Mesenchymal stem cell (in vitro differentiated cells and primary cell): Measurements from ENCODE around the gene BCR.

Experiments
- DNase-seq: peaks from one replicate; pipeline ENCODE4 v3.0.0-alpha.2; 2013
- H2AFZ ChIP-seq: one replicate; pipeline ENCODE4 v1.6.1; 2013; ENCODE audit warnings: low read depth, mild to moderate bottlenecking, control low read depth, inconsistent platforms, low read length, moderate library complexity
- H2AK5ac ChIP-seq: 2 replicates; pipeline ENCODE4 v1.6.1; 2013; ENCODE audit warnings: low read length, moderate library complexity, mild to moderate bottlenecking, inconsistent platforms; ENCODE audit not compliant: severe bottlenecking
- H2BK120ac ChIP-seq: one replicate; pipeline ENCODE4 v1.6.1; 2013; ENCODE audit warnings: low read depth, mild to moderate bottlenecking, inconsistent platforms, low read length, moderate library complexity
- H2BK12ac ChIP-seq, 2 experiments: one replicate each; pipeline ENCODE4 v1.6.1; 2013; ENCODE audit warnings: inconsistent platforms in 2 of 2, low read length in 2 of 2, mild to moderate bottlenecking in 2 of 2, moderate library complexity in 2 of 2, control low read depth in 1 of 2
- H2BK15ac ChIP-seq: one replicate; pipeline ENCODE4 v1.6.1; 2013; ENCODE audit warnings: mild to moderate bottlenecking, low read depth, inconsistent platforms; ENCODE audit not compliant: poor library complexity, severe bottlenecking
- H2BK5ac ChIP-seq: 2 replicates; pipeline ENCODE4 v1.6.1; 2013; ENCODE audit warnings: low read depth, mild to moderate bottlenecking, low read length, control low read depth, inconsistent platforms; ENCODE audit not compliant: poor library complexity, severe bottlenecking
- H3K14ac ChIP-seq, 2 experiments: one replicate each; pipeline ENCODE4 v1.6.1; 2013; ENCODE audit warnings: inconsistent platforms in 2 of 2, low read length in 2 of 2, control low read depth in 1 of 2, mild to moderate bottlenecking in 1 of 2, moderate library complexity in 1 of 2
- H3K18ac ChIP-seq, 2 experiments: one replicate each; pipeline ENCODE4 v1.6.1; 2013; ENCODE audit warnings: inconsistent platforms in 2 of 2, low read length in 2 of 2, control low read depth in 1 of 2, low read depth in 1 of 2, mild to moderate bottlenecking in 1 of 2
- H3K23ac ChIP-seq, 2 experiments: one replicate each; pipeline ENCODE4 v1.6.1; 2013; ENCODE audit warnings: inconsistent platforms in 2 of 2, low read length in 2 of 2, mild to moderate bottlenecking in 2 of 2, moderate library complexity in 2 of 2, control low read depth in 1 of 2
- H3K27ac ChIP-seq: 2 replicates; pipeline ENCODE4 v1.5.1; 2013; ENCODE audit warnings: mild to moderate bottlenecking, moderate library complexity, low read length, control low read depth, inconsistent platforms; ENCODE audit not compliant: poor library complexity, severe bottlenecking
- H3K27me3 ChIP-seq, 2 experiments: 2 replicates each; pipeline versions ENCODE4 v1.6.1 to v1.7.0; 2013; ENCODE audit warnings: low read length in 2 of 2, mild to moderate bottlenecking in 2 of 2, moderate library complexity in 2 of 2, control low read depth in 1 of 2, inconsistent platforms in 1 of 2; ENCODE audit not compliant: control insufficient read depth in 1 of 2, insufficient read depth in 1 of 2
- H3K36me3 ChIP-seq, 2 experiments: 2 replicates each; pipeline versions ENCODE4 v1.6.1 to v1.7.0; 2013; ENCODE audit warnings: low read length in 2 of 2, control low read depth in 1 of 2, inconsistent platforms in 1 of 2, low read depth in 1 of 2, mild to moderate bottlenecking in 1 of 2; ENCODE audit not compliant: insufficient read depth in 2 of 2, control insufficient read depth in 1 of 2
- H3K4ac ChIP-seq, 2 experiments: one replicate each; pipeline ENCODE4 v1.6.1; 2013; ENCODE audit warnings: inconsistent platforms in 2 of 2, low read length in 2 of 2, mild to moderate bottlenecking in 2 of 2, moderate library complexity in 2 of 2, control low read depth in 1 of 2, low read depth in 1 of 2
- H3K4me1 ChIP-seq: 2 replicates; pipeline ENCODE4 v1.6.1; 2013; ENCODE audit warnings: low read depth, low read length, control low read depth; ENCODE audit not compliant: control insufficient read depth, insufficient read depth
- H3K4me2 ChIP-seq: 2 replicates; pipeline ENCODE4 v1.6.1; 2013; ENCODE audit warnings: low read length, mild to moderate bottlenecking, inconsistent platforms; ENCODE audit not compliant: poor library complexity, severe bottlenecking
- H3K4me3 ChIP-seq, 2 experiments: 2 replicates each; pipeline versions ENCODE4 v1.5.1 to v1.7.0; 2013; ENCODE audit warnings: low read length in 2 of 2, mild to moderate bottlenecking in 2 of 2, control low read depth in 1 of 2, low read depth in 1 of 2; ENCODE audit not compliant: insufficient read depth in 1 of 2
- H3K79me1 ChIP-seq: replicated peaks from 2 replicates; pipeline ENCODE4 v1.6.1; 2013; ENCODE audit warnings: mild to moderate bottlenecking, control low read depth, low read length, inconsistent platforms; ENCODE audit not compliant: poor library complexity, severe bottlenecking
- H3K9ac ChIP-seq: 2 replicates; pipeline ENCODE4 v1.7.0; 2013; ENCODE audit warnings: mild to moderate bottlenecking, low read length, moderate library complexity
- H3K9me3 ChIP-seq: 2 replicates; pipeline ENCODE4 v1.7.0; 2013; ENCODE audit warnings: mild to moderate bottlenecking, low read length; ENCODE audit not compliant: control insufficient read depth
- H4K8ac ChIP-seq: one replicate; pipeline ENCODE4 v1.6.1; 2013; ENCODE audit warnings: inconsistent platforms, mild to moderate bottlenecking, low read length, moderate library complexity
- H4K91ac ChIP-seq: one replicate; pipeline ENCODE4 v1.6.1; 2013; ENCODE audit warnings: mild to moderate bottlenecking, low read length, inconsistent platforms
- WGBS: methylation state at CpG from one replicate; pipeline ENCODE4 v1.1.7; 2013; ENCODE audit warnings: mixed read lengths; 5-methylcytosine and 5-hydroxymethylcytosine counted together

Gene BCR

DNA sequence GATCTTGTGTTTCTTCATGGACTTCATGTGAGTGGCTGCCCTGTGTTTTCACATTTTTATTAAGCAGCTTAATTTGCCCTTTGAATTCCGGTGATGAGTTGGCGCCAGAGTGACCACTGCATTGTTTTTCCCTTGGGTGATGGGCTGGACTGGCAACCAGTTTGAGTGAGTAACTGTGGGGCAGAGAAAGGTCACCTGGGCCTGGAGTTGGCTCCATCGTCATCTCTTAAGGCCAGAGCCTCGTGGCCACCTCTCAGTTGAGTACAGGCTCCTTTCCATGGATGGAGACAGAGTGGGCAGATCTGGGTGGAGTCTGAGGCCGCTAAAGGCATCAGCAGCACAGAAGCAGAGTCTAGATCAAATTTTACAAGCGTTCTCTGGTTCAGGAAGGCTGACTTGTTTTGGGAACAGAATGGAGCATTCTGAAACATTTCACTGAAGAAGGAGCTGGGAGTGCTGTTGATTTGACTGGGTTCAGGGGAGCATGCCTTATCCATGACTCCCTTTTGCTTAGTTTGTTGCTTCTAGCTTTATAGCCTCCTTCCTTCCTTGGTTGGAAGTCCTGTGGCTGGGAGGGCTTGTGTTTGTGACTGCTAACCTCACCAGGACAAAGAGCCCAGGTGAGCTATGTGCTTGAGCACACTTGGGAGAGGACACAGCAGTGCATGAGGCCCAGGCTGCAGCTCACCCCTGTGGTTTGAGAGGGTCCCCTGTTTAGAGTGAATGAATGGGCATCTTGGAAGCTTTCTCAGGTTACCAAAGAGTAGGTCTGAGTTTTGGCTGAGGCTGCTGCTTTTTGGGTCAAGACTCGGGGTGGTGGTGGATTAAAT is 7.8 kb downstream of the BCR start:
- no peak overlapping the region for H3K18ac ChIP-seq
- peaks cover 9 to 18% of the 10 kb centered on the region in 2 experiments for H3K36me3 ChIP-seq
- 96% methylated on average over 6 of the region's 7 CpGs for WGBS
- H2AFZ ChIP-seq, result no peak overlapping the region
- H2BK15ac ChIP-seq, result no peak overlapping the region
- peak overlapping the region in 1 of 2 experiments; percentile 14 for H3K23ac ChIP-seq
- H3K14ac ChIP-seq, result peak overlapping the region in 1 of 2 experiments; percentile 51
- no peak overlapping the region for H4K8ac ChIP-seq
- H3K4me3 ChIP-seq, result no peak overlapping the region
- H3K9me3 ChIP-seq, result no peaks in the 10 kb centered on the region
- H3K4me2 ChIP-seq, result no peak overlapping the region
- peaks cover 45% of the 10 kb centered on the region for H3K79me1 ChIP-seq
- no peaks in the 10 kb centered on the region for H3K27me3 ChIP-seq
- no peak overlapping the region for H2AK5ac ChIP-seq
- H3K4me1 ChIP-seq, result peaks cover 14% of the 10 kb centered on the region
- H3K9ac ChIP-seq, result no peak overlapping the region
- DNase-seq, result no peak
- no peak overlapping the region for H2BK12ac ChIP-seq
- no peak overlapping the region for H3K4ac ChIP-seq
- no peak overlapping the region for H2BK120ac ChIP-seq
- H3K27ac ChIP-seq, result no peak overlapping the region
- no peak overlapping the region for H2BK5ac ChIP-seq
- H4K91ac ChIP-seq, result no peak overlapping the region

DNA sequence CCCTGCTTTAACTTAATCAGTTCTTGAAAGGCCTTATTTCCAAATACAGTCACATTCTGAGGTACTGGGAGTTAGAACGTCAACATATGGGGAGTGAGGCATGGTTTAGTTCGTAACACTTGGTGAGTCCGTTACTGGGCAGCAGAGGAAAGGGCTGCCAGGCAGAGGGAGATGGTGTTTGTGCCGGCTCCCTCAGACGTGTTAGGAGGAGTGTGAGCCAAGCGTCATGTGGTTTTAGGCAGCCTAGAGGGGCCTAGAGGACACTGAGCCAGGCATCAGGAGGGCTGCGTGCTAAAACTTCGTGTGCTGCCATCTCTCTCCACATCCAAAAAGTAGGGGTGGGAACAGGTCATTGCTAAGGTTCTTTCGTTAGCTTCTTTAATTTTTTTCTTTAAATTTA is 10.2 kb downstream of the BCR start:
- no peak overlapping the region for H4K8ac ChIP-seq
- H2AK5ac ChIP-seq, result no peak overlapping the region
- H3K4ac ChIP-seq, result no peak overlapping the region
- no peak overlapping the region for H4K91ac ChIP-seq
- H2BK120ac ChIP-seq, result no peak overlapping the region
- H3K14ac ChIP-seq, result no peak overlapping the region
- peaks cover 44% of the 10 kb centered on the region for H3K79me1 ChIP-seq
- H3K18ac ChIP-seq, result no peak overlapping the region
- H3K36me3 ChIP-seq, result peaks cover 9 to 14% of the 10 kb centered on the region in 2 experiments
- H2BK5ac ChIP-seq, result no peak overlapping the region
- H3K4me1 ChIP-seq, result peaks cover 5% of the 10 kb centered on the region
- no peaks in the 10 kb centered on the region for H3K27me3 ChIP-seq
- DNase-seq, result no peak
- H2BK12ac ChIP-seq, result no peak overlapping the region
- no peak overlapping the region for H2BK15ac ChIP-seq
- no peak overlapping the region for H3K27ac ChIP-seq
- no peaks in the 10 kb centered on the region for H3K9me3 ChIP-seq
- 98% methylated on average over 6 of the region's 9 CpGs for WGBS
- no peak overlapping the region for H3K4me3 ChIP-seq
- H3K4me2 ChIP-seq, result no peak overlapping the region
- H3K23ac ChIP-seq, result no peak overlapping the region
- no peak overlapping the region for H2AFZ ChIP-seq
- H3K9ac ChIP-seq, result no peak overlapping the region

DNA sequence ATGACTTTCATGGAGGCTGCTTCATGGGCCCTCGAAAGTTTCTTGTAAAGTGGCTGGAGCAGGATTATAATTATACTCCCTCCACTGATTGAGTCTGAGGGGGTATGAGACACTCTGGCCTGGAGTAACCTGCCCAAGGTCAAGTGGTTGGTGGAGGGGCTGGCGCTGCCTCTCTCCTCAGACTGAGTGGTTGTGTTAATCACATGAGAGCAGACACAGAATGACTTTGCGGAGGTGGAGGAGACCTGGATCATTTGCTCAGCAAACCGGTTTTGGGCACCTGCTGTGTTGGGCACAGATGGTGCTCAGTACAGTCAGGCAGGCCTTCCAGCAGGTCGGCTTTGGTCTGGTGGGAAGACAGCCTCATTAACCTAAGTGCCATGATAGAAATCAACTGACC is 11.8 kb downstream of the BCR start:
- Histone ChIP-seq H3K27ac (no peak overlapping the region), H3K36me3 (peaks cover 9 to 14% of the 10 kb centered on the region in 2 experiments), H3K27me3 (no peaks in the 10 kb centered on the region), H2BK15ac (no peak overlapping the region), H3K18ac (no peak overlapping the region), H3K9me3 (no peaks in the 10 kb centered on the region), H3K4me2 (no peak overlapping the region), H3K9ac (no peak overlapping the region), H3K4me3 (no peak overlapping the region), H3K4me1 (peaks cover 5% of the 10 kb centered on the region), H2BK12ac (no peak overlapping the region), H4K91ac (no peak overlapping the region), H4K8ac (no peak overlapping the region), H2AFZ (no peak overlapping the region), H3K23ac (no peak overlapping the region), H3K79me1 (peaks cover 52% of the 10 kb centered on the region), H2AK5ac (no peak overlapping the region), H3K14ac (no peak overlapping the region), H3K4ac (no peak overlapping the region), H2BK5ac (no peak overlapping the region), H2BK120ac (no peak overlapping the region)
- WGBS, result 81% methylated on average over 5 of the region's 5 CpGs
- no peak for DNase-seq

DNA sequence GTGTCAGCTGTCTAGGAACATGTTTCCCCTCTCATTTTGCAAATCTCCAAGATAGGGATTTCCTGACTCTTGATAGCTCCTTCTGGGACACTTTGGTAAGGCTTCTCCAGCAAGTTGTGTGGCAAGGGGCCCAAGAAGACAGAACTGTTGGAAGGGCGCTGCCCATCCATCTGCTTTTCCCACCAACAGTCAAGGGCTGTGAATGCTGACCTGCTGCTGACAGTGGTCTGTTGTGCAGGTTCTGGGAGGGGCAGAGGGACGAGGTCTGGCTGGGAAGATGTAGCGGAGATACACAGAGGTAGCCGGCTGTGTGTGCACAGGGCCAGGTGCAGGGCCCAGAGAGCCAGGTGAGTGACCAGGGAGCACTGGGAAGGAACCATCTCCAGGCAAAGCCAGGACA is 12.2 kb downstream of the BCR start:
- H3K23ac ChIP-seq, result no peak overlapping the region
- 95% methylated on average over 3 of the region's 4 CpGs for WGBS
- no peak overlapping the region for H2BK120ac ChIP-seq
- peaks cover 54% of the 10 kb centered on the region for H3K79me1 ChIP-seq
- no peak overlapping the region for H2BK5ac ChIP-seq
- H3K4me1 ChIP-seq, result peaks cover 5% of the 10 kb centered on the region
- no peak overlapping the region for H3K4me2 ChIP-seq
- no peak overlapping the region for H2BK12ac ChIP-seq
- H3K9me3 ChIP-seq, result no peaks in the 10 kb centered on the region
- H3K27ac ChIP-seq, result no peak overlapping the region
- H2AK5ac ChIP-seq, result no peak overlapping the region
- no peak overlapping the region for H4K8ac ChIP-seq
- no peak overlapping the region for H4K91ac ChIP-seq
- no peak overlapping the region for H2AFZ ChIP-seq
- no peak overlapping the region for H3K18ac ChIP-seq
- no peak overlapping the region for H3K14ac ChIP-seq
- DNase-seq, result no peak
- H3K9ac ChIP-seq, result no peak overlapping the region
- no peak overlapping the region for H3K4ac ChIP-seq
- no peak overlapping the region for H2BK15ac ChIP-seq
- no peaks in the 10 kb centered on the region for H3K27me3 ChIP-seq
- H3K36me3 ChIP-seq, result peaks cover 9 to 16% of the 10 kb centered on the region in 2 experiments
- no peak overlapping the region for H3K4me3 ChIP-seq
